H54 (cell line): ENCODE data around the gene SRRM4.
A peak's percentile ranks its signal among the peaks of the same experiment; 100 is the strongest.
"Not testable (repeated sequence)": the region's sequence is repeated elsewhere in the genome, so short reads cannot be mapped to it uniquely, and the experiment has no call there.

Source experiments
- DNase-seq: peaks from one replicate; pipeline ENCODE4 v3.0.0; 2011; ENCODE audit warnings: low spot score, mixed read lengths; ENCODE audit not compliant: insufficient read length
- FAIRE-seq: peaks from 3 replicates; lab custom pipeline; 2011; peaks lifted over from hg19 to GRCh38; lab: Jason Lieb, UNC
- POLR2A ChIP-seq: IDR thresholded peaks from 2 replicates; pipeline ENCODE4 v1.6.1; 2011; ENCODE audit warnings: low read depth, mild to moderate bottlenecking, low read length

The SRRM4 gene

GRCh38 chr12:119090865-119091264 lies 109.5 kb downstream of the SRRM4 start:
- no peak for DNase-seq
- FAIRE-seq = no peak
- TF ChIP-seq POLR2A = no peak

DNA sequence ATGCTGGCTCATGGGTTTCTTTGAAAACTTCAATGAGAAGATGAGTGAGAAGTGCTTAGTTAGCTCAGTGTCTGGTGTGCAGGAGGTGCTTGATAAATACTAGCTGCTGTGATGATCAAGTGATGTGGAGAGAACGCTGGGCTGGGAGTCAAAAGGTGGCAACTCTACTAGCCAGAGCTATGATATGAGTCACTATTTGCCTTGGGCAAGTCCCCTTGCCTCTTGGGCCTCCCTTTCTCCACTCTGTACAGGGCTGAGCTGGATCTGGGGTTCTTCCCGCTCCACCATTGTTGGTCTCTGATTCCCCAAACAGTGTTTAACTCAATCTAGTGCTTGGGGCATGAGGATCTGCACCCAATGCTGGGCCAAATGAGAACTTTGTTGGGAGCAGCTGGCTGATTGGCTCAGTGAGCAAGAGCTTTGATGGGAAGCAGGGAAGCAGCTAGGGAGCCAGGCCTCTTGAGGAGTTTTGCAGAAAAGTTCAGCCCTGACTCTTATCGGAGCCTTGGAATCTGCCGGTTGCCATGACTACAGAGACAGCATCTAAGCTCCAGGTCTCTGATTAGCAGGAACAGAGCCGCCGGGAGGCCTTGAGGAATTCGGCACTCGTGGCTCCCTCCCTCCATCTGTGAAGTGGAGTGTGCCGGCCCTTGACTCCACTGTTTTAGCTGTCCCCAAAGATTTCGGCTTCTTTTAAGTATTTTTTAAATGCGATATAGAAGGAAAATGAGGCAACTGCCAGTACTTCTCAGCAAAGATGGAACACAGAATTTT lies 115.3 kb downstream of the SRRM4 start:
- no peak for DNase-seq
- TF ChIP-seq POLR2A = no peak
- FAIRE-seq = no peak

DNA sequence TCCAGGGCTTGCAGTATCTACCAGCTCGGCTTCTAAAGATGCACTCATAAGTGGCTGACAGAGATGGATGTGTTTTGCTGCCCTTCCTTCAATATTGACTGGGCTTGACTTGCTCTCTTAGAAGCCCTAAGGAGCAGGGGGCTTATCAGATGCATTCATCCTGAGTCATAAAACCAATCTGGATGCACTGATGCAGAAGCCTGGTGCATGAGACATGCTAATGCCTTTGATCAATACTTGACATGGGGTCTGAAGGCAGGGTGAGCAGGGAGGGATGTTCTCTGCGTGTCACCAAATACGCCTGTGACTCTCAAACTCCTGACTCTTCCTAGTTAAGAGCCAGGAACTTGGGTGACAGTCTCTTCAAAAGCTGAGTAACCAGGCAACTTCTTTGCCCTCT lies 119.6 kb downstream of the SRRM4 start:
- FAIRE-seq (no peak), DNase-seq (no peak)
- TF ChIP-seq POLR2A = no peak

- no peak for DNase-seq
- no peak for TF ChIP-seq POLR2A
- no peak for FAIRE-seq
Measured at GRCh38 chr12:119102274-119102673, 120.9 kb downstream of the SRRM4 start.

DNA sequence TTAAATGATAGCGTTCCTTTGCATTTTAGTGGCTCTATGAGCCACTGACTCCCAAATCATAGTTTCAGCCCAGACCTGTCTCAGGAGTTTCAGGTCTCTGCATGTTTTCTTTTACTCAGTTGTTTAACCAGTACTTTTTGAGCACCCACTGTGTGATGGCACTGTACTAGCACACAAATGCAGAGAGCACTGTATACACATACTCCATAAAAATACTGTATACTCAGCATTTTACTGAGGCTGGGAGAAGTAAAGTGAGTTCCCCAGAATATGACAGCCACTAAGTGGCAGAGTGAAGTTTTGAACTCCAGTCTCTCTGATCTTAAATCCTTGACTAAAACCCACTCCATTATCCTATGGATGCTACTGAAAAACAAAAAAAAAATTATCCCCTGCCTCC lies 121.4 kb downstream of the SRRM4 start:
- TF ChIP-seq POLR2A = no peak
- no peak for DNase-seq
- FAIRE-seq = no peak

DNA sequence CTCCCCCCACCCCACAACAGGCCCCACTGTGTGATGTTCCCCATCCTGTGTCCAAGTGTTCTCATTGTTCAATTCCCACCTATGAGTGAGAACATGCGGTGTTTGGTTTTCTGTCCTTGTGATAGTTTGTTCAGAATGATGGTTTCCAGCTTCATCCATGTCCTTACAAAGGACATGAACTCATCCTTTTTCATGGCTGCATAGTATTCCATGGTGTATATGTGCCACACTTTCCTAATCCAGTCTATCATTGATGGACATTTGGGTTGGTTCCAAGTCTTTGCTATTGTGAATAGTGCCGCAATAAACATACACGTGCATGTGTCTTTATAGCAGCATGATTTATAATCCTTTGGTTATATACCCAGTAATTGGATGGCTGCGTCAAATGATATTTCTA lies 123.6 kb downstream of the SRRM4 start:
- FAIRE-seq, DNase-seq: not testable (repeated sequence)

DNA sequence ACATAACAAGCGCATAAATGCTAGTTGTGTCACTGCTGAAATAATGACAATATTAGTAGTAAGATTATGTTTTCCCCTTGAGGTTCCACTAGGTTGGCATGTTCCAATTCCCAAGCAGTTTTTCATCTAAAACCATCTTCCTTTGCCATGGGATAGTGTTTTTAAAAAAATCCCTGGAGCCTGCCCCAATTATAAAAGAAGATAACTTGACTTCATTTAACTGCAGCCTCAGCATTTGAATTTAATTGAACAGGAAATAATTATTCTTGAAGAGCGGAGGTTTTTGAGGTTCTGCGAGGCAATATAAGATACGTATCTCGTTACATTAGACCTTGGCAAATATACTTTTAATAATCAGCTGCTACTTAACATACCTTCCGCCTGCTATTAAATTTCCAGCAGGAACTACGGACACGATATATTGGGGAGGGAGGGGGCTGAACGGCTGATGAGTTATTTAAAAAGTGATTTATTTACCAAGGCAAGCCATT lies 132.2 kb downstream of the SRRM4 start:
- DNase-seq (no peak), FAIRE-seq (no peak)
- no peak for TF ChIP-seq POLR2A

- TF ChIP-seq POLR2A = no peak
- FAIRE-seq (no peak), DNase-seq (no peak)
Measured at GRCh38 chr12:119114294-119114693, 133.0 kb downstream of the SRRM4 start.

GRCh38 chr12:119115296-119115905 lies 134.1 kb downstream of the SRRM4 start:
- no peak for TF ChIP-seq POLR2A
- no peak for FAIRE-seq
- DNase-seq = peak; percentile 50

DNA sequence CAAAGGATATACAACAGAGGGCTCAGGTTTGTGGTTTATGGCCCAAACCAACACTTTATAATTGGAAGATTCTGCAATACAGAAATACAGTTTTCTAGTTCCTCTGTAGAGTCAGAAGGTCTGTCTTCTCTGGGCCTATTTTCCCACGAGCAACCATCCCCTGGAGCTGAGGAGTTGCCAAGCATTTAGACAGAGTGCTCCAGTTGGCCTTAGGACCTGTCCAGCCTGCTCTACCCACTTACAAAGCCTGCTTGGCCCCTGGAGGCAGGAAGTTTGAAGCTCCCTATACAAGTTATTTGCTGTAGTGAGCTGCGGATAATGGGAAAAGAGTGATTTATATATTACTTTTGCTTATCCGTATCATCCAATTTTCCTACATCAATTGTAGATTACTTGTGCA lies 136.6 kb downstream of the SRRM4 start:
- no peak for DNase-seq
- FAIRE-seq = no peak
- no peak for TF ChIP-seq POLR2A

GRCh38 chr12:119118625-119119024 lies 137.3 kb downstream of the SRRM4 start:
- FAIRE-seq (no peak), DNase-seq (no peak)
- TF ChIP-seq POLR2A = no peak

- DNase-seq = no peak
- no peak for TF ChIP-seq POLR2A
- no peak for FAIRE-seq
Measured at GRCh38 chr12:119122047-119122446, 140.7 kb downstream of the SRRM4 start.

GRCh38 chr12:119122751-119123150 lies 141.4 kb downstream of the SRRM4 start:
- no peak for TF ChIP-seq POLR2A
- FAIRE-seq = no peak
- no peak for DNase-seq

GRCh38 chr12:119128527-119128926 lies 147.2 kb downstream of the SRRM4 start:
- TF ChIP-seq POLR2A = no peak
- no peak for DNase-seq
- no peak for FAIRE-seq
